Activated CD8-positive, alpha-beta memory T cell treated with anti-CD3 and anti-CD28 coated beads, Interleukin-2, amount 10 ng/mL, durations not matched to agents 7 days and 5 days (primary cell): Measurements from ENCODE around the gene F12. TPM values are rescaled to one million over a fixed set of nuclear protein-coding genes. Genes with fewer than 3 reads are reported as not detected.
"Not testable (repeated sequence)": the region's sequence is repeated elsewhere in the genome, so short reads cannot be mapped to it uniquely, and the experiment has no call there.

Experiments used
- ATAC-seq: fragments of 150-1000 bp; cut with Tn5 transposase; one replicate; pipeline ENCODE4 v1.10.0; 2021; ENCODE audit warnings: moderate library complexity
- CTCF ChIA-PET: fragments of 350-600 bp; sonication (Branson Sonifier 250); formaldehyde crosslinking; loops from one replicate; lab custom pipeline; 2021; ENCODE audit warnings: antibody characterized with exemption; lab: Charles Lee
- DNase-seq: peaks from one replicate; pipeline ENCODE4 v3.0.0-alpha.2; 2020
- H3K27ac Mint-ChIP-seq: one replicate; pipeline ENCODE4 v1.8.0; 2021; ENCODE audit warnings: mild to moderate bottlenecking, mixed read lengths
- H3K27me3 Mint-ChIP-seq: one replicate; pipeline ENCODE4 v1.8.0; 2021; ENCODE audit warnings: mixed read lengths
- H3K36me3 Mint-ChIP-seq: one replicate; pipeline ENCODE4 v1.8.0; 2021; ENCODE audit warnings: mild to moderate bottlenecking, mixed read lengths
- H3K4me1 Mint-ChIP-seq: one replicate; pipeline ENCODE4 v1.8.0; 2021; ENCODE audit warnings: mixed read lengths
- H3K4me3 Mint-ChIP-seq: one replicate; pipeline ENCODE4 v1.8.0; 2021; ENCODE audit warnings: mild to moderate bottlenecking, moderate library complexity, mixed read lengths
- H3K9me3 Mint-ChIP-seq: one replicate; pipeline ENCODE4 v1.8.0; 2022; ENCODE audit warnings: low read depth, mixed read lengths
- total RNA-seq, 2 experiments: library from RNA; stranded (reverse); gene quantifications; one replicate each; pipeline ENCODE4 v1.2.3, GENCODE V29; 2021

The F12 gene
- total RNA-seq, 2 experiments from 2014 or later, result 1.3 to 2.2 TPM

DNA sequence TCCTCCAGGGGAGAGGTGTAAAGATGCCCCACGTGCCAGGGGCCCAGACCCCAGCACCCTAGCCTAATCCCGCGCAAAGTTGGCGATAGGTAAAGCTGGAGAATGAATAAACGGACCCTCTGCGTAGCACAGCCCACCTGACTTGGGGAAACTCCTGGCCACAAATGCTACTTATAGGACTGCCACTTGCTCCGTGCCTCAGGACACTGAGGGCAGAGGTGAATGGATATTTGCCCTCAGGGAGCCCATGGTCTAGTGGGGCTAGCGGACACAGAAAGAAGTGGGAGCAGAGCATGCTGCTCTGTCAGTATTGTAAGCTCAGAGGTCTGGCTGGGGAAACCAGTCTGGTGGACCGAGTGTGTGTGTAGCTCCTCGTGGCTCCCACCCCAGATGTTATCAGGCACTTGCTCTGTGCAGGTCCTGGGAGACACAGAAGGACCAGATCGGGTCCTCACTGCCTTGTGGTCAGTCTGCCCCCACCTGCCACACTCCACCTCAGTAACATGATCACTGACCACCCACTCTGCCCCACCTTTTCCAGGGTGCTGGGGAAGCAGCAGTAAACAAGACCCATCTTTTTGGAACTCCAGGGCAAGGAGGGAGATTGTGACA lies 18.0 kb upstream of the F12 start:
- CTCF ChIA-PET, result interaction anchor here (0.8 to 16.5 kb wide), 14 partner anchors 12 to 117 kb away, joined by 3 to 269 read pairs (median 7); partner anchors contain the start of genes F12, PFN3 and PRR7
- DNase-seq (peak; percentile 59), ATAC-seq (no peak)
- Mint-ChIP-seq H3K27me3 (no peaks in the 10 kb centered on the region), H3K4me1 (peaks cover 56% of the 10 kb centered on the region), H3K9me3 (no peaks in the 10 kb centered on the region), H3K4me3 (peak overlapping the region; percentile 89), H3K36me3 (peaks cover 26% of the 10 kb centered on the region), H3K27ac (peak overlapping the region; percentile 94)

DNA sequence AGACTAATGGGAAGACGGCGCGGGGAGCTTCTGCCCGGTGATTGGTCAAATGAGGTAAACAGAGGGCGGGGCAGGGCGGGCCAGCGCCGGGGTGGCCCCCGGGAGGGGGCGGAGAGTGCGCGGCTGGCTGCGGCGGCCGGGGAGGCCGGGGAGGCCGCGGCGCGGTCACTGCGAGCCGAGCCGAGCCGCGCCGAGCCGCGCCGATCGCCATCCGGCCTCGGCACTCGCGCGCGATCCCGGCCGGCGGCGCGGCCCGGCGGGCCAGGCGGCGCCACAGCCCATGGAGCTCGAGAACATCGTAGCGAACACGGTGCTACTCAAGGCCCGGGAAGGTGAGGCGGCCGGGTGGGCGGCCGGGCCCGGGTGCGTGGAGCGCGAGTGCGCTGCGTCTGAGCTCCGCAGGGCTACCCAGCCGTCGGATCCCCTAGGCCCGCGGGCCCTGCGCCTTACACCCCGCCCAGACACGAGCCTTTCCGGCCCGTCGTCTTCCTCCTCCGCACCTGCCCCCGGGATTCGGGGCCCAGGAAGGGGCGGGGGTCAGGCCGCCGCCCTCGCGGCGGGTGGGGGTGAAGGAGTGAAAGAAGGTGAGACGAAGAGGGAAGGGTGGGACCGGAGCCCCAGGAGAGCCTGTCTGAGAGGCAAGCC lies 17.3 kb upstream of the F12 start, which contains the start of gene GRK6:
Gene GRK6 (plus strand): TSS at position 111 of the 645 bp plus-strand sequence. CDS start 170 bp downstream, at position 281.
- DNase-seq (peak; percentile 83), ATAC-seq (peak; percentile 5)
- peaks cover 22% of the 10 kb centered on the region for H3K36me3 Mint-ChIP-seq
- peaks cover 52% of the 10 kb centered on the region for H3K4me1 Mint-ChIP-seq
- no peaks in the 10 kb centered on the region for H3K27me3 Mint-ChIP-seq
- CTCF ChIA-PET, result interaction anchor here (0.9 to 16.5 kb wide), 13 partner anchors 13 to 117 kb away, joined by 3 to 269 read pairs (median 9); partner anchors contain the start of genes F12, PFN3 and PRR7
- no peaks in the 10 kb centered on the region for H3K9me3 Mint-ChIP-seq
- H3K27ac Mint-ChIP-seq, result peak within 1 kb of the TSS; percentile 98
- H3K4me3 Mint-ChIP-seq, result peak within 1 kb of the TSS; percentile 89

DNA sequence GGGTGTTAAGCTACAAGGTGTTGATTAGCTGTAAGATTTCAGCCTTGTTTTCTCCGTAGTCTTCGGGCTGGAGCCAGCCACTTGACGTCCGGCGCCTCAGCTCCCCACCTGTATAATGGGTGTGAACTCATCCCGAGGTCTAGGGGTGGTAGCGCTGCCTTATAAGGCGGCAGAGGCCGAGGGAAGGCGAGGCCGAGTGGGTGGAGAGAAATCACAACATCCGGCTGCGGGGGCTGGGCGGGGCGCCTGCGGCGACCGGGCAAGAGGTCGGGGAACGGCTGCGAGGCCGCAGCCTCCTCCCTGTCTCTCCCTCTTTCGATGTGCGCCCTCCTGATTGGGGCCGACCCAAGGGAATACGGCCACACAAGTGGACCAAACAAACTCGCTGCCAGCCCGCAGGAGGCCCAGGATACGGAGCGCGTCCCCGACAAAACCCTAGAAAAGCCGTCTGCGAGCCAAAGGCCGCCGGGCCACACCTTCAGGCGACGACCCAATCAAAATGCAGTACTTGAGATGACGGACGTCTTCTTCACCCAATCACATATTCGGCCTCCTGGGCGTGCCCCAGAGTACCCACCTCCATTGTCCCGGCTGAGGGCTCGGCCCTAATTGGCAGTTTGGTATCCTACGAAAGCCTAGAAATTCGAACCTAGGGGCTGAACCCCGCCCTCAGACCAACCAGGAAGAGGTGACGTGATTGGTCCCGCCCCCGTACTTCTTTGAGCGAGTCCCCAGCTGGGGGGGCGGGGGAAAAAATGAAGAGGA lies 16.6 kb upstream of the F12 start:
- CTCF ChIA-PET, result interaction anchor here (0.6 to 16.5 kb wide), 13 partner anchors 10 to 116 kb away, joined by 3 to 269 read pairs (median 5); partner anchors contain the start of genes F12, PFN3 and PRR7
- peak overlapping the region; percentile 85 for H3K4me3 Mint-ChIP-seq
- DNase-seq (peak; percentile 100), ATAC-seq (peak; percentile 87)
- peak overlapping the region; percentile 98 for H3K27ac Mint-ChIP-seq
- H3K36me3 Mint-ChIP-seq, result peaks cover 19% of the 10 kb centered on the region
- no peaks in the 10 kb centered on the region for H3K9me3 Mint-ChIP-seq
- H3K27me3 Mint-ChIP-seq, result no peaks in the 10 kb centered on the region
- H3K4me1 Mint-ChIP-seq, result peaks cover 45% of the 10 kb centered on the region

- Mint-ChIP-seq H3K4me1 (peaks cover 38% of the 10 kb centered on the region), H3K9me3 (no peaks in the 10 kb centered on the region), H3K36me3 (peaks cover 13% of the 10 kb centered on the region), H3K27me3 (no peaks in the 10 kb centered on the region), H3K27ac (peak overlapping the region; percentile 98), H3K4me3 (peak overlapping the region; percentile 85)
- ATAC-seq (no peak), DNase-seq (no peak)
- CTCF ChIA-PET, result interaction anchor here (0.6 to 16.5 kb wide), 10 partner anchors 10 to 73 kb away, joined by 3 to 269 read pairs (median 10); partner anchors contain the start of genes F12, PFN3 and PRR7
Observed at GRCh38 chr5:177425196-177425800, 15.9 kb upstream of the F12 start.

- CTCF ChIA-PET, result interaction anchor here (1.1 to 16.5 kb wide), 4 partner anchors 13 to 30 kb away, joined by 3 to 269 read pairs (median 80); partner anchors contain the start of genes F12 and PFN3
- Mint-ChIP-seq H3K36me3 (peaks cover 10% of the 10 kb centered on the region), H3K27me3 (no peaks in the 10 kb centered on the region), H3K4me3 (no peak overlapping the region), H3K27ac (no peak overlapping the region), H3K9me3 (no peaks in the 10 kb centered on the region), H3K4me1 (peaks cover 22% of the 10 kb centered on the region)
- no peak for DNase-seq
- no peak for ATAC-seq
Observed at GRCh38 chr5:177423671-177424070, 14.3 kb upstream of the F12 start.

DNA sequence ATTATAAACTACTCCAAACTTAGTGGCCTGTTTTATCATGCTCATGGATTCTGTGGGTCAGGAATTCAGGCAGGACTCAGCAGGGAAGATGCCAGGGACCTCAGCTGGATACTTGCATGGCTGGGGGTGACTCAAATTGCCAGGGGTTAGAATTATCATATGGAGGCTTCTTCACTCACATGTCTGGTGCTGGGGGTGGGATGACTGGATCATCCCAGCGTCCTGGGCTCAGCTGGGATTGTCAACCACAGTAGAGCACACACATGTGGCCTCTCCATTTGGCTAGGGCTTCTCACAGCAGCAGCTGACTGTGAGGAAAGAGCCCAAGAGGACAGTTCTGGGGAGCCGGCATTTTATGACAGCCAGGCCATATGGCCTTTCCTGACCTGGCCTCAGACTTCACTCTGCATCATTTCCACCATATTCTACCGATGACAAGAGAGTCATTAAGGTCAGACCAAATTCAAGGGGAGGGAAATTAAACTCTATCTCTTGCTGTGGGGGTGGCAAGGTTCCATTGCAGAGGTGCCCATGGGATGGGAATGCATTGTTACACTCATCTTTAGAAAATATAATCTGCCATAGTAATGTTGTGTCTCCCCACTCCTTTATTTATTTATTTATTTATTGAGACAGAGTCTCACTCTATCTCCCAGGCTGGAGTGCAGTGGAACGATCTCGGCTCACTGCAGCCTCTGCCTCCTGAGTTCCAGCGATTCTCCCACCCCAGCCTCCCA lies 11.9 kb upstream of the F12 start:
- Mint-ChIP-seq H3K4me3 (no peak overlapping the region), H3K4me1 (peaks cover 11% of the 10 kb centered on the region), H3K9me3 (no peaks in the 10 kb centered on the region), H3K27me3 (no peaks in the 10 kb centered on the region), H3K36me3 (no peaks in the 10 kb centered on the region), H3K27ac (no peak overlapping the region)
- ATAC-seq, result no peak
- no peak for DNase-seq
- CTCF ChIA-PET, result interaction anchor here (0.6 to 16.5 kb wide), 6 partner anchors 11 to 112 kb away, joined by 3 to 269 read pairs (median 3); partner anchors contain the start of gene PFN3

GRCh38 chr5:177420472-177420871 lies 11.1 kb upstream of the F12 start:
- not testable (repeated sequence) for H3K36me3 Mint-ChIP-seq, DNase-seq, H3K4me3 Mint-ChIP-seq, H3K9me3 Mint-ChIP-seq, ATAC-seq, H3K27ac Mint-ChIP-seq, H3K27me3 Mint-ChIP-seq, H3K4me1 Mint-ChIP-seq
- CTCF ChIA-PET, result interaction anchor here (0.6 to 16.5 kb wide), 2 partner anchors 16 to 30 kb away, joined by 3 to 269 read pairs; partner anchors contain the start of gene PFN3

- ATAC-seq (no peak), DNase-seq (no peak)
- CTCF ChIA-PET, result interaction anchor here (0.6 to 18.7 kb wide), 4 partner anchors 11 to 817 kb away, joined by 3 to 717 read pairs (median 136); partner anchors contain the start of genes PFN3 and PRR7
- H3K27me3 Mint-ChIP-seq, result no peaks in the 10 kb centered on the region
- H3K36me3 Mint-ChIP-seq, result no peaks in the 10 kb centered on the region
- no peak overlapping the region for H3K4me3 Mint-ChIP-seq
- H3K27ac Mint-ChIP-seq, result no peak overlapping the region
- peaks cover 2% of the 10 kb centered on the region for H3K4me1 Mint-ChIP-seq
- no peaks in the 10 kb centered on the region for H3K9me3 Mint-ChIP-seq
Observed at GRCh38 chr5:177419046-177419445, 9.7 kb upstream of the F12 start.

GRCh38 chr5:177417081-177417480 lies 7.7 kb upstream of the F12 start:
- not testable (repeated sequence) for ATAC-seq, H3K36me3 Mint-ChIP-seq, H3K9me3 Mint-ChIP-seq, DNase-seq, H3K27me3 Mint-ChIP-seq, H3K27ac Mint-ChIP-seq, H3K4me3 Mint-ChIP-seq
- CTCF ChIA-PET, result interaction anchor here (6.4 to 18.7 kb wide), 2 partner anchors 13 to 31 kb away, joined by 70 to 717 read pairs; partner anchors contain the start of gene PRR7
- peaks cover 17% of the 10 kb centered on the region for H3K4me1 Mint-ChIP-seq

DNA sequence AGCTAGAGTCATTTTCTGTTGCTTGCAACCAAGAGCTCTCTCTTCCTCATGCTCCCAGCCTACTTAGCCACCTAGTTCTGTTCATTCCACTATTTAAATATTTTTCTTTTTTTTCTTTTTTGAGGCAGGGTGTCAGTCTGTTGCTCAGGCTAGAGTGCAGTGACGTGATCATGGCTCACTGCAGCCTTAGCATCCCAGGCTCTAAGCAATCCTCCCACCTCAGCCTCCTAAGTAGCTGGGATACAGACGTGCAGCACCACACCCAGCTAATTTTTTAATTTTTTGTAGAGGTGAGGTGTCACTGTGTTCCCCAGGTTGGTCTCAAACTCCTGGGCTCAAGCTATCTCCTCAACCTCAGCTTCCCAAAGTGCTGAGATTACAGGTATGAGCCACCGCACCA lies 5.1 kb upstream of the F12 start:
- DNase-seq (no peak), ATAC-seq (no peak)

GRCh38 chr5:177412603-177413233 lies 3.4 kb upstream of the F12 start:
- Mint-ChIP-seq H3K36me3 (no peaks in the 10 kb centered on the region), H3K4me1 (peaks cover 31% of the 10 kb centered on the region), H3K9me3 (no peaks in the 10 kb centered on the region), H3K4me3 (peak overlapping the region; percentile 43), H3K27me3 (no peaks in the 10 kb centered on the region), H3K27ac (peak overlapping the region; percentile 79)
- no peak for DNase-seq
- ATAC-seq, result peak; percentile 67
- CTCF ChIA-PET, result interaction anchor here (1.2 to 18.7 kb wide), 5 partner anchors 9 to 35 kb away, joined by 4 to 717 read pairs (median 5); partner anchors contain the start of genes GRK6 and PRR7

More for the DNA sequence above, 5.1 kb upstream of the F12 start:
- Mint-ChIP-seq H3K27me3 (no peaks in the 10 kb centered on the region), H3K4me3 (no peak overlapping the region), H3K4me1 (peaks cover 31% of the 10 kb centered on the region), H3K9me3 (no peaks in the 10 kb centered on the region), H3K27ac (no peak overlapping the region), H3K36me3 (no peaks in the 10 kb centered on the region)
- CTCF ChIA-PET, result interaction anchor here (0.8 to 18.7 kb wide), 8 partner anchors 11 to 96 kb away, joined by 3 to 717 read pairs (median 4); partner anchors contain the start of gene PRR7
